H9 (cell line): ENCODE data around the gene CORO1C. TPM values are rescaled to one million over a fixed set of nuclear protein-coding genes. Genes with fewer than 3 reads are reported as not detected.

Experiments used
- DNase-seq: peaks from one replicate; pipeline ENCODE4 v3.0.0-alpha.2; 2017
- H2AFZ ChIP-seq: one replicate; pipeline ENCODE4 v1.6.1; 2013; ENCODE audit warnings: mild to moderate bottlenecking, low read length, control low read depth, moderate library complexity
- H2AK5ac ChIP-seq: 2 replicates; pipeline ENCODE4 v1.6.1; 2013; ENCODE audit warnings: low read length, control low read depth, mixed read lengths; ENCODE audit not compliant: insufficient read length
- H2BK120ac ChIP-seq: one replicate; pipeline ENCODE4 v1.6.1; 2013; ENCODE audit warnings: low read depth, mild to moderate bottlenecking, low read length, control low read depth, inconsistent platforms; ENCODE audit not compliant: poor library complexity, severe bottlenecking
- H2BK12ac ChIP-seq: 2 replicates; pipeline ENCODE4 v1.6.1; 2013; ENCODE audit warnings: low read length, control low read depth, mixed read lengths, low read depth; ENCODE audit not compliant: insufficient read length
- H2BK15ac ChIP-seq: 2 replicates; pipeline ENCODE4 v1.6.1; 2013; ENCODE audit warnings: low read depth, low read length, control low read depth
- H2BK20ac ChIP-seq: one replicate; pipeline ENCODE4 v1.6.1; 2013; ENCODE audit warnings: low read depth, mild to moderate bottlenecking, low read length, control low read depth, inconsistent platforms; ENCODE audit not compliant: poor library complexity, severe bottlenecking
- H2BK5ac ChIP-seq: 2 replicates; pipeline ENCODE4 v1.6.1; 2013; ENCODE audit warnings: low read length, control low read depth, mixed read lengths; ENCODE audit not compliant: insufficient read length
- H3K14ac ChIP-seq: 2 replicates; pipeline ENCODE4 v1.6.1; 2013; ENCODE audit warnings: low read length, control low read depth; ENCODE audit not compliant: insufficient read depth
- H3K18ac ChIP-seq: 2 replicates; pipeline ENCODE4 v1.6.1; 2013; ENCODE audit warnings: low read depth, mild to moderate bottlenecking, mixed read lengths, low read length, control low read depth; ENCODE audit not compliant: insufficient read length
- H3K23ac ChIP-seq: 2 replicates; pipeline ENCODE4 v1.6.1; 2013; ENCODE audit warnings: low read length, control low read depth, mixed read lengths, low read depth; ENCODE audit not compliant: insufficient read length
- H3K23me2 ChIP-seq: 2 replicates; pipeline ENCODE4 v1.6.1; 2013; ENCODE audit warnings: low read depth, mild to moderate bottlenecking, mixed read lengths, low read length, control low read depth; ENCODE audit not compliant: insufficient read length, poor library complexity, severe bottlenecking
- H3K27ac ChIP-seq: 2 replicates; pipeline ENCODE4 v1.5.1; 2013; ENCODE audit warnings: low read length, control low read depth, mixed read lengths, low read depth; ENCODE audit not compliant: insufficient read length
- H3K27me3 ChIP-seq: 2 replicates; pipeline ENCODE4 v1.6.1; 2013; ENCODE audit warnings: low read length, control low read depth, inconsistent platforms; ENCODE audit not compliant: insufficient read depth
- H3K4ac ChIP-seq: 2 replicates; pipeline ENCODE4 v1.6.1; 2013; ENCODE audit warnings: low read depth, mild to moderate bottlenecking, control low read depth, inconsistent platforms, low read length, moderate library complexity
- H3K4me1 ChIP-seq: 2 replicates; pipeline ENCODE4 v1.6.1; 2013; ENCODE audit warnings: low read length, control low read depth, inconsistent platforms; ENCODE audit not compliant: insufficient read depth
- H3K4me2 ChIP-seq: 2 replicates; pipeline ENCODE4 v1.6.1; 2013; ENCODE audit warnings: low read length, control low read depth, mixed read lengths; ENCODE audit not compliant: insufficient read length, insufficient read depth
- H3K56ac ChIP-seq: 2 replicates; pipeline ENCODE4 v1.6.1; 2013; ENCODE audit warnings: low read depth, mild to moderate bottlenecking, mixed read lengths, low read length, control low read depth; ENCODE audit not compliant: insufficient read length
- H3K79me1 ChIP-seq: 2 replicates; pipeline ENCODE4 v1.6.1; 2013; ENCODE audit warnings: low read depth, mild to moderate bottlenecking, moderate library complexity, low read length, control low read depth, inconsistent platforms; ENCODE audit not compliant: insufficient read depth, poor library complexity, severe bottlenecking
- H3K79me2 ChIP-seq: 2 replicates; pipeline ENCODE4 v1.6.1; 2013; ENCODE audit warnings: low read length, control low read depth, inconsistent platforms; ENCODE audit not compliant: insufficient read depth
- H3K9ac ChIP-seq: 2 replicates; pipeline ENCODE4 v1.6.1; 2013; ENCODE audit warnings: low read length, control low read depth, mixed read lengths; ENCODE audit not compliant: insufficient read length; ENCODE audit errors: extremely low read depth
- H3K9me3 ChIP-seq: one replicate; pipeline ENCODE4 v1.6.1; 2013; ENCODE audit warnings: low read depth, low read length, inconsistent platforms; ENCODE audit not compliant: control insufficient read depth
- H3T11ph ChIP-seq: one replicate; pipeline ENCODE4 v1.6.1; 2013; ENCODE audit warnings: mild to moderate bottlenecking, low read length, control low read depth, inconsistent platforms
- H4K20me1 ChIP-seq: one replicate; pipeline ENCODE4 v1.6.1; 2013; ENCODE audit not compliant: control insufficient read depth, insufficient read length, insufficient read depth
- H4K5ac ChIP-seq: 2 replicates; pipeline ENCODE4 v1.6.1; 2013; ENCODE audit warnings: low read depth, mild to moderate bottlenecking, mixed read lengths, low read length, control low read depth; ENCODE audit not compliant: insufficient read length
- H4K8ac ChIP-seq: replicated peaks from 2 replicates; pipeline ENCODE4 v1.6.1; 2013; ENCODE audit warnings: low read length, control low read depth, mixed read lengths, low read depth; ENCODE audit not compliant: insufficient read length
- H4K91ac ChIP-seq: 2 replicates; pipeline ENCODE4 v1.6.1; 2013; ENCODE audit warnings: low read depth, mild to moderate bottlenecking, moderate library complexity, mixed read lengths, low read length, control low read depth; ENCODE audit not compliant: insufficient read length
- H3K27ac Mint-ChIP-seq, 3 experiments: 2 replicates in 2 of 3; 3 replicates in 1 of 3; pipeline ENCODE4 v1.8.0; 2020 to 2021; ENCODE audit warnings: mixed read lengths in 3 of 3, mild to moderate bottlenecking in 1 of 3, moderate library complexity in 1 of 3
- H3K27me3 Mint-ChIP-seq: 2 replicates; pipeline ENCODE4 v1.8.0; 2021; ENCODE audit warnings: low read depth, mild to moderate bottlenecking, moderate library complexity, mixed read lengths
- H3K36me3 Mint-ChIP-seq, 3 experiments: 2 replicates in 2 of 3; 3 replicates in 1 of 3; pipeline ENCODE4 v1.8.0; 2020 to 2021; ENCODE audit warnings: low read depth in 3 of 3, mixed read lengths in 3 of 3; ENCODE audit not compliant: insufficient read depth in 1 of 3
- H3K4me1 Mint-ChIP-seq, 2 experiments: 2 replicates each; pipeline ENCODE4 v1.8.0; 2020; ENCODE audit warnings: mixed read lengths in 2 of 2
- H3K4me3 Mint-ChIP-seq, 2 experiments: 2 replicates in 1 of 2; 3 replicates in 1 of 2; pipeline ENCODE4 v1.8.0; 2020 to 2021; ENCODE audit warnings: mild to moderate bottlenecking in 2 of 2, mixed read lengths in 2 of 2, moderate library complexity in 1 of 2
- H3K9me3 Mint-ChIP-seq, 2 experiments: 2 replicates in 1 of 2; 3 replicates in 1 of 2; pipeline ENCODE4 v1.8.0; 2020; ENCODE audit warnings: mild to moderate bottlenecking in 2 of 2, mixed read lengths in 2 of 2, moderate library complexity in 1 of 2
- WGBS: extraction: QIAGEN DNeasy Blood & Tissue Kit; methylation state at CpG from one replicate; pipeline ENCODE4 v1.1.7; 2013; ENCODE audit warnings: missing lambda C conversion rate, low lambda C conversion rate, mixed read lengths; ENCODE audit not compliant: insufficient read length; ENCODE audit errors: extremely low coverage; 5-methylcytosine and 5-hydroxymethylcytosine counted together
- total RNA-seq: library from RNA; stranded (reverse); gene quantifications from 2 replicates; pipeline ENCODE4 v1.2.1, GENCODE V29; 2021
- TF ChIP-seq, protein P1 (sequence below): fragments of 200-600 bp; sonication (generic); conservative IDR thresholded peaks from 3 replicates; pipeline ENCODE4 v1.8.0; 2021; ENCODE audit warnings: antibody characterized with exemption, mild to moderate bottlenecking

Gene CORO1C
- total RNA-seq, 1 experiment from 2014 or later: 154 TPM

DNA sequence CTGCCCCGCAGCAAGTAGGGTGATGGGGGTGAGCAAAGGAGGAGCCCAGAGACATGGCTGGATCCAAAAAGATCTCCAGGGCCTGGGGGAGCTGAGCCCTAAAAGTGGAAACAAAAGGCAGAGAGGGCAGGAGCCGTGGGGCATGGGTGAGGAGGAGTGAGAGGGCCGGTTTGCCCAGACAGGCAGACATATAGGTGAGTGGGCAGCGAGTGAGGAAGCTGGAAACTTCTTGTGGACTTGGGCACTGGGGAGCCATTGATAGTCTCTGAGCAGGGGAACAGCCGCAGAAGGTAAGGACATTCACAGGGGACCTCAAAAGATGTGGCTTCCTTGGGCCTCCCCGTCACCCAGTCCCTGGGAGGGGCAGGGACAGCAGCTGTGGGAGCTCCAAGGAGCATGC, 116.7 kb downstream of the CORO1C start:
- H4K20me1 ChIP-seq: peaks cover 4% of the 10 kb centered on the region
- no peak for DNase-seq
- H2BK12ac ChIP-seq: no peak overlapping the region
- H3K23ac ChIP-seq: no peak overlapping the region
- H2BK20ac ChIP-seq: no peak overlapping the region
- no peak overlapping the region for H2BK120ac ChIP-seq
- H2BK5ac ChIP-seq: no peak overlapping the region
- no peak overlapping the region for H2AK5ac ChIP-seq
- H3K4ac ChIP-seq: no peak overlapping the region
- H3K9me3 Mint-ChIP-seq: peaks cover 4 to 5% of the 10 kb centered on the region in 2 experiments; a peak in 1 of 5 replicates
- no peaks in the 10 kb centered on the region for H3K79me2 ChIP-seq
- H4K91ac ChIP-seq: no peak overlapping the region
- no peak overlapping the region for H2AFZ ChIP-seq
- no peak overlapping the region for H4K5ac ChIP-seq
- no peaks in the 10 kb centered on the region for H3K36me3 Mint-ChIP-seq
- H3K27ac Mint-ChIP-seq: no peak overlapping the region
- peaks cover 23 to 30% of the 10 kb centered on the region in 2 experiments for H3K4me1 Mint-ChIP-seq
- H3K4me1 ChIP-seq: no peaks in the 10 kb centered on the region
- H3K4me3 Mint-ChIP-seq: peak overlapping the region in 1 of 2 experiments; percentile 8; a peak in 1 of 5 replicates
- H3K56ac ChIP-seq: no peak overlapping the region
- H3K27me3 Mint-ChIP-seq: peaks cover 1% of the 10 kb centered on the region; the same call in 1 of the 2 replicates
- TF ChIP-seq, protein P1, sequence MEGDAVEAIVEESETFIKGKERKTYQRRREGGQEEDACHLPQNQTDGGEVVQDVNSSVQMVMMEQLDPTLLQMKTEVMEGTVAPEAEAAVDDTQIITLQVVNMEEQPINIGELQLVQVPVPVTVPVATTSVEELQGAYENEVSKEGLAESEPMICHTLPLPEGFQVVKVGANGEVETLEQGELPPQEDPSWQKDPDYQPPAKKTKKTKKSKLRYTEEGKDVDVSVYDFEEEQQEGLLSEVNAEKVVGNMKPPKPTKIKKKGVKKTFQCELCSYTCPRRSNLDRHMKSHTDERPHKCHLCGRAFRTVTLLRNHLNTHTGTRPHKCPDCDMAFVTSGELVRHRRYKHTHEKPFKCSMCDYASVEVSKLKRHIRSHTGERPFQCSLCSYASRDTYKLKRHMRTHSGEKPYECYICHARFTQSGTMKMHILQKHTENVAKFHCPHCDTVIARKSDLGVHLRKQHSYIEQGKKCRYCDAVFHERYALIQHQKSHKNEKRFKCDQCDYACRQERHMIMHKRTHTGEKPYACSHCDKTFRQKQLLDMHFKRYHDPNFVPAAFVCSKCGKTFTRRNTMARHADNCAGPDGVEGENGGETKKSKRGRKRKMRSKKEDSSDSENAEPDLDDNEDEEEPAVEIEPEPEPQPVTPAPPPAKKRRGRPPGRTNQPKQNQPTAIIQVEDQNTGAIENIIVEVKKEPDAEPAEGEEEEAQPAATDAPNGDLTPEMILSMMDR: no peak
- H3K23me2 ChIP-seq: no peaks in the 10 kb centered on the region
- H2BK15ac ChIP-seq: no peak overlapping the region
- no peak overlapping the region for H4K8ac ChIP-seq
- H3T11ph ChIP-seq: no peak overlapping the region
- H3K79me1 ChIP-seq: no peaks in the 10 kb centered on the region
- H3K18ac ChIP-seq: no peak overlapping the region
- WGBS: no CpG with 5 or more reads among the region's 6 CpGs
- H3K9ac ChIP-seq: no peak overlapping the region
- no peak overlapping the region for H3K27ac ChIP-seq
- H3K9me3 ChIP-seq: no peaks in the 10 kb centered on the region
- H3K14ac ChIP-seq: no peak overlapping the region
- H3K27me3 ChIP-seq: no peaks in the 10 kb centered on the region
- no peak overlapping the region for H3K4me2 ChIP-seq
